ENCODE data around the gene TUBB. TPM values are rescaled to one million over a fixed set of nuclear protein-coding genes. Genes with fewer than 3 reads are reported as not detected.

The TUBB gene
- polyA plus RNA-seq, 1 of the 3 experiments (the other 2 are of a cell fraction) = 1,037 TPM

Small RNA genes lying within 50 kb of the gene (small RNA-seq; reads per million reads assigned to genes)
- gene RF00019 (0 reads per million in 7 experiments), gene RN7SL353P (0 reads per million in 7 experiments)

Other genes with a start within 250 kb of the TUBB start
- gene HLA-E, start 230.8 kb upstream of the TUBB start, polyA plus RNA-seq (2012; rRNA removed) = 90.9 and 99.7 TPM in 2 replicates
- 36.4 and 43.3 TPM in 2 replicates for gene GNL1, start 163.9 kb upstream of the TUBB start, polyA plus RNA-seq (2012; rRNA removed)
- 21.2 and 26.0 TPM in 2 replicates for gene PRR3, start 163.1 kb upstream of the TUBB start, polyA plus RNA-seq (2012; rRNA removed)
- 42.5 and 53.4 TPM in 2 replicates for gene ABCF1, start 148.9 kb upstream of the TUBB start, polyA plus RNA-seq (2012; rRNA removed)
- 16.8 and 22.1 TPM in 2 replicates for gene PPP1R10, start 103.1 kb upstream of the TUBB start, polyA plus RNA-seq (2012; rRNA removed)
- 45.2 and 51.1 TPM in 2 replicates for gene MRPS18B, start 102.5 kb upstream of the TUBB start, polyA plus RNA-seq (2012; rRNA removed)
- 35.4 and 36.2 TPM in 2 replicates for gene ATAT1, start 93.5 kb upstream of the TUBB start, polyA plus RNA-seq (2012; rRNA removed)
- 11.7 and 14.3 TPM in 2 replicates for gene C6orf136, start 73.2 kb upstream of the TUBB start, polyA plus RNA-seq (2012; rRNA removed)
- gene DHX16, start 47.3 kb upstream of the TUBB start, polyA plus RNA-seq (2012; rRNA removed) = 59.8 and 63.3 TPM in 2 replicates
- gene PPP1R18, start 33.7 kb upstream of the TUBB start, polyA plus RNA-seq (2012; rRNA removed) = 57.3 and 73.2 TPM in 2 replicates
- gene NRM, start 29.4 kb upstream of the TUBB start, polyA plus RNA-seq (2012; rRNA removed) = 19.7 and 26.8 TPM in 2 replicates
- 5.9 and 10.4 TPM in 2 replicates for gene MDC1, start 3.1 kb upstream of the TUBB start, polyA plus RNA-seq (2012; rRNA removed)
- gene FLOT1, start 22.3 kb downstream of the TUBB start, polyA plus RNA-seq (2012; rRNA removed) = 457 and 462 TPM in 2 replicates
- 12.9 and 14.0 TPM in 2 replicates for gene IER3, start 24.2 kb downstream of the TUBB start, polyA plus RNA-seq (2012; rRNA removed)
- 40.2 and 52.8 TPM in 2 replicates for gene DDR1, start 164.2 kb downstream of the TUBB start, polyA plus RNA-seq (2012; rRNA removed)
- 30.7 and 34.9 TPM in 2 replicates for gene GTF2H4, start 187.9 kb downstream of the TUBB start, polyA plus RNA-seq (2012; rRNA removed)
- 31.2 TPM in 2 replicates for gene VARS2, start 193.9 kb downstream of the TUBB start, polyA plus RNA-seq (2012; rRNA removed)
- not detected in 2 replicates for gene SFTA2, start 211.8 kb downstream of the TUBB start, polyA plus RNA-seq (2012; rRNA removed)
- not detected in 2 replicates for gene MUCL3, start 220.6 kb downstream of the TUBB start, polyA plus RNA-seq (2012; rRNA removed)